Thoracic aorta (tissue), 2 donors: ENCODE data around the gene MNX1. TPM values are rescaled to one million over a fixed set of nuclear protein-coding genes. Genes with fewer than 3 reads are reported as not detected.

Experiments used
- ATAC-seq: fragments of 150-250 bp; one replicate; pipeline ENCODE4 v1.8.0; 2017; ENCODE audit warnings: low read depth; ENCODE audit not compliant: insufficient number of reproducible peaks, low FRiP score
- DNase-seq: peaks from one replicate; pipeline ENCODE4 v3.0.0-alpha.2; 2020; ENCODE audit warnings: low spot score
- H3K27ac ChIP-seq, 2 donors: fragments of 200-600 bp; sonication (generic); 1 replicate in 1 of 2; 2 replicates in 1 of 2; pipeline ENCODE4 v1.5.1; 2016; ENCODE audit warnings: mild to moderate bottlenecking in 2 of 2, moderate library complexity in 2 of 2
- H3K27me3 ChIP-seq: fragments of 200-600 bp; sonication (generic); replicated peaks from 2 replicates; pipeline ENCODE4 v1.6.0; 2016; ENCODE audit warnings: mild to moderate bottlenecking; ENCODE audit not compliant: insufficient read depth
- H3K36me3 ChIP-seq: fragments of 200-600 bp; sonication (generic); one replicate; pipeline ENCODE4 v1.5.1; 2016
- H3K4me1 ChIP-seq, 2 donors: fragments of 200-600 bp; sonication (generic); 1 replicate in 1 of 2; 2 replicates in 1 of 2; pipeline versions ENCODE4 v1.5.1 to v1.6.0; 2016; ENCODE audit warnings: low read depth in 2 of 2, mild to moderate bottlenecking in 1 of 2; ENCODE audit not compliant: control insufficient read depth in 1 of 2
- H3K4me3 ChIP-seq: fragments of 200-600 bp; sonication (generic); 2 replicates; pipeline ENCODE4 v1.5.1; 2016; ENCODE audit warnings: mild to moderate bottlenecking
- H3K9me3 ChIP-seq: fragments of 200-600 bp; sonication (generic); 2 replicates; pipeline ENCODE4 v1.5.1; 2016
- total RNA-seq, 2 donors: library from RNA; depleted of rRNA; stranded (reverse); fragments of >200 nt; gene quantifications; one replicate each; pipeline versions ENCODE4 v1.1.0 to v1.2.3, GENCODE V29; 2016
- TF ChIP-seq, protein P1 (sequence below): fragments of 200-600 bp; sonication (generic); IDR thresholded peaks from one replicate; pipeline ENCODE4 v1.5.1; 2019; ENCODE audit warnings: antibody characterized with exemption

MNX1 gene
- total RNA-seq, 2 donors from 2014 or later = not detected

- Histone ChIP-seq H3K27me3 (no peaks in the 10 kb centered on the region), H3K27ac (no peak overlapping the region), H3K4me3 (no peak overlapping the region), H3K9me3 (peaks cover 2% of the 10 kb centered on the region), H3K4me1 (no peaks in the 10 kb centered on the region), H3K36me3 (no peaks in the 10 kb centered on the region)
- TF ChIP-seq, protein P1, sequence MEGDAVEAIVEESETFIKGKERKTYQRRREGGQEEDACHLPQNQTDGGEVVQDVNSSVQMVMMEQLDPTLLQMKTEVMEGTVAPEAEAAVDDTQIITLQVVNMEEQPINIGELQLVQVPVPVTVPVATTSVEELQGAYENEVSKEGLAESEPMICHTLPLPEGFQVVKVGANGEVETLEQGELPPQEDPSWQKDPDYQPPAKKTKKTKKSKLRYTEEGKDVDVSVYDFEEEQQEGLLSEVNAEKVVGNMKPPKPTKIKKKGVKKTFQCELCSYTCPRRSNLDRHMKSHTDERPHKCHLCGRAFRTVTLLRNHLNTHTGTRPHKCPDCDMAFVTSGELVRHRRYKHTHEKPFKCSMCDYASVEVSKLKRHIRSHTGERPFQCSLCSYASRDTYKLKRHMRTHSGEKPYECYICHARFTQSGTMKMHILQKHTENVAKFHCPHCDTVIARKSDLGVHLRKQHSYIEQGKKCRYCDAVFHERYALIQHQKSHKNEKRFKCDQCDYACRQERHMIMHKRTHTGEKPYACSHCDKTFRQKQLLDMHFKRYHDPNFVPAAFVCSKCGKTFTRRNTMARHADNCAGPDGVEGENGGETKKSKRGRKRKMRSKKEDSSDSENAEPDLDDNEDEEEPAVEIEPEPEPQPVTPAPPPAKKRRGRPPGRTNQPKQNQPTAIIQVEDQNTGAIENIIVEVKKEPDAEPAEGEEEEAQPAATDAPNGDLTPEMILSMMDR = no peak
- ATAC-seq (no peak), DNase-seq (no peak)
These were observed 45.8 kb upstream of the MNX1 start for GRCh38 chr7:157056246-157056645.

DNA sequence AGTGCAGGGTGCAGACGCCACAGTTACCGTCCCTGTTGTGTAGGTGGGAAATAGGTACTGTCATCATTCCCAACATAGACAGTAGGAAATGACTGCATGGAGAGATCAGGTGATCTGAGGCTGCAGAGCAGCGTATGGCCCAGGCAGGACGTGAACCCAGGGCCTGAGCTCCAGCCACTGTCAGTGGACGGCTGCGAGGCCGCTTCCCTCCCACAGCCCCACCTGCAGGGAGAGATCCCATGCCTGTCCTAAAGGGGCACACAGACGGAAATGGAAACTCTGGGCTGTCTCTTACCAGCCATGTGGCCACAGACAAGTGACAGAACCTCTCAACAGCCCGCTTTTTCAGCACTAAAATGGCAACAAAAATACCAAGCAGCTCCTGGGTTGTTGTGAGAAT is 44.5 kb upstream of the MNX1 start:
- DNase-seq (no peak), ATAC-seq (no peak)
- Histone ChIP-seq H3K36me3 (no peaks in the 10 kb centered on the region), H3K27ac (no peak overlapping the region), H3K4me1 (no peaks in the 10 kb centered on the region), H3K27me3 (no peaks in the 10 kb centered on the region), H3K4me3 (no peak overlapping the region), H3K9me3 (peaks cover 2% of the 10 kb centered on the region)
- TF ChIP-seq, protein P1 = no peak

- H3K27ac ChIP-seq = no peak overlapping the region
- H3K9me3 ChIP-seq = peaks cover 2% of the 10 kb centered on the region
- no peak overlapping the region for H3K4me3 ChIP-seq
- TF ChIP-seq, protein P1 = no peak
- DNase-seq (no peak), ATAC-seq (no peak)
- H3K36me3 ChIP-seq = no peaks in the 10 kb centered on the region
- H3K4me1 ChIP-seq = no peaks in the 10 kb centered on the region
- H3K27me3 ChIP-seq = no peaks in the 10 kb centered on the region
These were observed 42.7 kb upstream of the MNX1 start for GRCh38 chr7:157053118-157053517.

DNA sequence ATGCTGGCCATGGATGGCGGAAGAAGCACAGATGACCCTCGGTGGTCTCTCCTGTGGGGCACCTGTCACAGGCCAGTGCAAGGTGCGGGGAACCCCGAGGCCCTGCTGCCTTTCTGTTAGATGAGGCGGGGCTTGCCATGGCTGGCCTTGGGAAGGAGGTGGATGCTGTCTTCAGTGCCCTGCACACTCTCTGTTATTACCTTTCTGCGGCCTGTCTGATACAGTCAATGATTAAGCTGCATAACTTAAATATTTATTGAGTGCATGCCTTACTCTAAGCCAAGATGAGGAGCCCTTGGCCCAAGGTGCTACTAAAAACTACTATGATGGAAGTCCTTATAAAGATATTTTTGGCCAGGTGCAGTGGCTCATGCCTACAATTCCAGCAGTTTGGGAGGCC is 36.7 kb upstream of the MNX1 start:
- H3K36me3 ChIP-seq = no peaks in the 10 kb centered on the region
- H3K27ac ChIP-seq = no peak overlapping the region
- no peaks in the 10 kb centered on the region for H3K27me3 ChIP-seq
- no peaks in the 10 kb centered on the region for H3K4me1 ChIP-seq
- H3K9me3 ChIP-seq = no peaks in the 10 kb centered on the region
- TF ChIP-seq, protein P1 = no peak
- DNase-seq (no peak), ATAC-seq (no peak)
- H3K4me3 ChIP-seq = no peak overlapping the region

- Histone ChIP-seq H3K9me3 (no peaks in the 10 kb centered on the region), H3K36me3 (no peaks in the 10 kb centered on the region), H3K4me3 (no peak overlapping the region), H3K4me1 (no peaks in the 10 kb centered on the region), H3K27ac (no peak overlapping the region), H3K27me3 (no peaks in the 10 kb centered on the region)
- DNase-seq (no peak), ATAC-seq (no peak)
- TF ChIP-seq, protein P1 = no peak
These were observed 36.2 kb upstream of the MNX1 start for GRCh38 chr7:157046681-157047080.
